ENCODE data around the gene GXYLT2.
"Not testable (repeated sequence)": the region's sequence is repeated elsewhere in the genome, so short reads cannot be mapped to it uniquely, and the experiment has no call there.

GXYLT2 gene

GRCh38 chr3:72977060-72977808 lies 89.4 kb downstream of the GXYLT2 start:
- no peak for DNase-seq

GRCh38 chr3:72982609-72983366 lies 94.9 kb downstream of the GXYLT2 start:
- no peak for DNase-seq

GRCh38 chr3:72985576-72985975 lies 97.7 kb downstream of the GXYLT2 start:
- DNase-seq, result no peak

DNA sequence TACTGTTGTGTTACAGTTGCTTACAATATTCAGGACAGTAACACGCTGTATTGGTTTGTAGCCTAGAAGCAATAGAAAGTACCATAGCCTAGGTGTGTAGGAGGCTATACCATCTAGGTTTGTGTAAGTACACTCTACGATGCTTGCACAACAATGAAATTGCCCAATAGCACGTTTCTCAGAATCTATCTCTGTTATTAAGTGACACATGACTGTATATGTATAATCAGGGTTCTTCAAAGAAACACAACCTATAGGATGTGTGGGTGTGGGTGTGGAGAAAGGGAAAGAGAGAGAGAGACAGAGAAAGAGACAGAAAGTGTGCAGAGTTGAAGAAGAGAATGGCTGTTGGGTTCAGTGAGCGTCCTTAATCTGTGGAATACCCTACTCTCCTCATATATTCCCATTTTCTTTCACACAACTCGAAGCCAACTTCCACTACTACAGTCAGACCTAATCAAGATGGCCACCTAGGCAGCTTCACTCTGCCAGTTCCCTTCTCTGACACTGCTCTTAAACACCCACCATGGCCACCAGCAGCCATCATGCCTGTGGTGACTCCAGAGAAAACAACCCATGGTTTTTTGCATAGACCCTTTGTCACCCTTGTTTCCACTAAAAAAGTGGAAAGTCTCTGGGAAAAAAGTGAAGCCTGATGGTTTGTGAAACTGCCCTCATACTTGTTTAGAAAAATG lies 103.0 kb downstream of the GXYLT2 start:
- no peak for DNase-seq

DNA sequence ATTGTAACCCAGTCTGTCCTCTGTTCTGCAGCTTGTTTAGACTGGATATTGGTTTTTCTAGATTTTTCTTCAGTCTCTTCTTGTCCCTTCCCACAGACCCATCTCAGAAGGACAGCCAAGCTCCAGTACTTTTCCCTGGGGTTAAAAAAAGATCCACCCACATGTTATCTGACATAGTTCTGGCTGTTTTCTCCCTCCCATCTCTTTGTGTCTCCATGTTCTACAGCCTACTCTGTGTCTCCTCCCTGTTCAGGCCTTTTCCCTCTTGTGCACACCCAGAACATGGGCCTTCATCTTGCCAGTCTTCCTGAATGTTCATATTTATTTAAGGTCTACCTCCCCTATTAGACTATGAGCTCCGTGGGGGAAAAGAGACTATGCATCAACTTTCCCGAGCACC lies 103.7 kb downstream of the GXYLT2 start:
- no peak for DNase-seq

DNA sequence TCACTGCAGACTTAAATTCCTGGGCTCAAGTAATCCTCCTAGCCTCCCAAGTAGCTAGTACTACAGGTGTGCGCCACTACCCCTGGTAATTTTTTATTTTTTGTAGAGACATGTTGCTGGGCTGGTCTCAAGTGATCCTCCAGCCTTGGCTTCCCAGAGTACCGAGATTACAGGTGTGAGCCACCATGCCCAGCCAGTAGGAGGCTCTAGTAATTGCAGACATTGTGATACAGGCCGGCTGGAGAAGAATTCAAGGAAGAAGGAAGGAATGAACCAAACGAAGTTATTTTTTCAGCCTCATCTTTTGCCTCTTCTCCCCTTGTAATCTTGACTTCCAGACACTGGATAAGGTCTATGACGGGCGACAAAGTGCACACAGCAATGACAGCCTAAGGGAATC lies 105.5 kb downstream of the GXYLT2 start:
- DNase-seq, result no peak

DNA sequence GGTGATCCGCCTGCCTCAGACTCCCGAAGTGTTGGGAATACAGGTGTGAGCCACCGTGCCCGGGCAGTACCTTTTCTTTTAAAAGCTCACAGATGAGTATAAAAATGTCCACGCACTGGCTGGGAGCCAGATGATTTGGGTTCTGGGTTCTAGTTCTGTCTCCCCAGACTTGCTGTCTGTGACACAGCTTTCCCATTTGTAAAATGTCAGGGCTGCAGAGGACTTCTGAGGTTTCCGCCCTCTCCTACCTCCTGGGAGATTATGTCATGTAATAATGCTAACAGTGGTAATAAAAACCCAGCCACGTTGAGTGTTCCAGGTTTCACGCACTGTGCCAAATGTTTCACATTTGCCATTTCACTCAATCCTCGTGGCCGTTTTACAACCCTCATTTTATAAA lies 107.5 kb downstream of the GXYLT2 start:
- no peak for DNase-seq

DNA sequence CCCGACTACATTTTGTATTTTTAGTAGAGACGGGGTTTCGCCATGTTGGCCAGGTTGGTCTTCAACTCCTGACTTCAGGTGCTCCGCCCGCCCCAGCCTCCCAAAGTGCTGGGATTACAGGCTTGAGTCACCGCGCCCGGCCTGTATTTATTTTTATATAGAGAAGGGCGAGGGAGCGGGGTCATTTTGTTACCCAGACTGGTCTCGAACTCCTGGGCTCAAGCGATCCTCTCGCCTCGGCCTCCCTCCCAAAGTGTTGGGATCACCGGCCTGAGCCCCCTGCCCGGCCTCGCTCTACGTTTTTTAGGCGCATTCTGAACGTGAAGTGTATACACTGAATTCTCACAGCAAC lies 108.3 kb downstream of the GXYLT2 start:
- DNase-seq, result no peak

GRCh38 chr3:72996473-72997333 lies 108.9 kb downstream of the GXYLT2 start, which contains the start of gene PPP4R2:
PPP4R2 (plus strand) TSS chr3:72996811; CDS start chr3:72997038, 227 bp downstream.
- peak; percentile 68 for DNase-seq

DNA sequence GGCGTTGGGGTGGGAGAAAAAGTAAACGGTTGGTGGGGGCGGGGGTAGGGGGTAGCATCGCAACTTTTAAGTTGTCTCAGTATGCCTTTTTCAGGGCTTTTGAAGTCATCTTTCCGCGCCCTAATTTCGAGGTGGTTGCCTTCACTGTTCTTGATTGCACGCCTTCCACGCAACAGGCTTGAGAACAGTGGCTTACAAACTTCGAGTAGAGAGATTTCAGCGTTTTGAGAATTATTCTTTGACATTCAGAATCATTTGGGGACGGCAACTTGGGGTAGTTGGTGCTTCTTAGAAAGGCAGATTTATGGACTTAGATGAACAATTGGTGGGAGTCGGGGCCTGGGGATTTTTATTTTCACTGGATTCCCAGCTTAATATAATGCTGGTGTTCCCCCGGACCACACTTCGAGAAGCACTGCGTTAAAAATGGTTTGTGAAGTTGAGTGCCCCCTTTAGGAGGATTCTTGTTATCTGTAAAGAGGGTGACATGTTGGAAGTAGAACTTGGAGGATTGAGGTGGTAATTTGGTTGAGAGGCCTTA lies 109.6 kb downstream of the GXYLT2 start:
- peak; percentile 27 for DNase-seq

DNA sequence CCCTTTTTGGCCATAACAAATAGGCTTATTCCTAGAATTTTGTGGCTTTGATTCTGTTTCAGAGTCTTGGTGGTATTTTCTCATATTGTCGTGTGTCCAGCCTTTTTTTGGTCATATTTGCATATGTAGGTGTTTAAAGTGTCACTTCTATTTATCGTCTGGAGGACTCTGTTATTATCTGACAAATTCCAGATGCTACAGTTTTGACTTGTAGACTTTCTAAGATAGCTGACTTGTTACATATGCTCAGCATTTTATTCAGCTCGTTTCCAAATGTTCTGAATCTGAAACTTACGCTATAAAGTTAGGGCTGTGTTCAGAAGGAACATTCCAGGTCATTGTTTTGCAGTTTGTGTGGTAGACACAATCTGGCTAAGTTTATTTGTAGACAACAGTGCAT lies 110.6 kb downstream of the GXYLT2 start:
- no peak for DNase-seq

- no peak for DNase-seq
These were observed 112.1 kb downstream of the GXYLT2 start for GRCh38 chr3:72999951-73000350.

DNA sequence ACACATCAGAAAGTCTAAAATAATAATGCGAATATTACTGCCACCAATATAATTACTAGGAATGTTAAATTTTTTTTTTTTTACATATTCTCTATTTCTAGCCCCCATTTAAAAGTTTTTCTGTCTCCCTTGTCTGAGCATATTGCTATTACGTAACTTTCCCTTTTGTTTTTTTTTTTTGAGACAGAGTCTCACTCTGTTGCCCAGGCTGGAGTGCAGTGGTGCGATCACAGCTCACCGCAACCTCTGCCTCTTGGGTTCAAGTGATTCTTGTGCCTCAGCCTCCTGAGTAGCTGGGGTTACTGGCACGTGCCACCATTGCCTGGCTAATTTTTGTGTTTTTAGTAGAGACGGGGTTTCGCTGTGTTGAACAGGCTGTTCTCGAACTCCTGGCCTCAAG lies 115.2 kb downstream of the GXYLT2 start:
- DNase-seq, result not testable (repeated sequence)

GRCh38 chr3:73004316-73004715 lies 116.5 kb downstream of the GXYLT2 start:
- no peak for DNase-seq

DNA sequence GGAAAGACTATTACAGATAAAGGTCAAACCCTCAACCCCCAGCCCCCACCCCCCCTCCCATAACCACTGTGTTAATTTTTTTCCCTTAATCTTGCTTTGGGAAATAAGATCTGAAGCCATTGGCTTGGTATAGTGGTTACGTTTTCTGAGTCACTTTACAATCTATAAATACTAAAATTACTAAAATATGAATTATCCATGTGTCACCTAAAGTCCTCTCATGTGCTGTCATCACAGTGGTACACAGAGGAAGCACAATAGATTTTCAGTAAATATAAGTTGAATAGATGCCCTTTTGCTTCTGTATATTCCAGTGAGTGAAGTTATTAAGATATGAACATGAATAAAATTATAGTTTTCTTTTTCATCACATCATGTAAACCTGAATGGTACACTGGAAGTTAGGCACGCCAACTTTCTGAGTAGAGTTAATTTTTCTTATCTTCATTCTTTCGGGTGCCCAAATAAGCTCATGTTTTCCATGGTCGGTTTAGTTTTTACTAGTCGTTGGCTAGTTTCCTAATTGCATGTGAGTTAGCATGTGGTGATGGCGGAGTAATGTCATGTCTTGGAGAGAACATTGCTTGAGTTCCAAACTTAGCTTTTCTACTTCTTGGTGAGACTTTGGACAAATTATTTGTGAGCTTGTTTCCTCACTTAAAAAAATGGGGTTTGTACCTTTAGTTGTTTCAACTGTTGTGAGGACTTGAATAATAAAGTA lies 120.3 kb downstream of the GXYLT2 start:
- no peak for DNase-seq

GRCh38 chr3:73009008-73009407 lies 121.2 kb downstream of the GXYLT2 start:
- DNase-seq, result no peak

DNA sequence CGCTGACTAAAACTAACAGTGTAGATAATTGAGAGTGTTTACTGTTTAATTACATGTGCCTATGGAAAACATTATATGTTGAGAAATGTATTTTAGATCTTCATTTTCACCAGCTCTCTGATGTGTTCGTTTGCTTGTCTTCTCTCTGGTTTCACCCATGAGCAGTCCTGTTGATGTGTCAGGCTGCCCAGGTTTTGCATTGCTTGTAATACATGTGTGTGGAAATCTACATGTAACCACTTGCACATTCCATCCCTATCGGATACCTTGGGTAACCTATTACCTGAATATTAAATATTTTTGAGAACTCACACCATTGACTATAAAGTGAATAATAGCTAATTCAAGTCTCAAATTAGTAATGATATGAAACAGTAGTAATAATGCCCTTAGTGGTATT lies 121.9 kb downstream of the GXYLT2 start:
- no peak for DNase-seq

GRCh38 chr3:73010158-73010557 lies 122.3 kb downstream of the GXYLT2 start:
- no peak for DNase-seq

DNA sequence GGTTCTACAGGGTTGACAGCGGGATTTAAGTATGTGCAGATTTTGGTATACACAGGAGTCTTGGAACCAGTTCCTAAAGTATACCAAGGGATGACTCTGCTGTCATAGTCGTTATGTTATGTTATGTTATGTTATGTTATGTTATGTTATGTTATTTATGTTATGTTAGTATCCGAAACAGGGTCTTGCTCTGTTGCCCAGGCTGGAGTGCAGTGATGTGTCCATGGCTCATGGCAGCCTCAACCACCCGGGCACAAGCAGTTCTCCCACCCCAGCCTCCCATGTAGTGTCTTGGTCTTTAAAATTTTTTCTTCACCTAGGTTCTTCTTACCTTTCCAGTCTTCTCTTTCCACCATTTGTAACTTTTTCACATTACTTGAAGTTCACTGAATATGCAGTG lies 130.5 kb downstream of the GXYLT2 start:
- DNase-seq, result no peak

DNA sequence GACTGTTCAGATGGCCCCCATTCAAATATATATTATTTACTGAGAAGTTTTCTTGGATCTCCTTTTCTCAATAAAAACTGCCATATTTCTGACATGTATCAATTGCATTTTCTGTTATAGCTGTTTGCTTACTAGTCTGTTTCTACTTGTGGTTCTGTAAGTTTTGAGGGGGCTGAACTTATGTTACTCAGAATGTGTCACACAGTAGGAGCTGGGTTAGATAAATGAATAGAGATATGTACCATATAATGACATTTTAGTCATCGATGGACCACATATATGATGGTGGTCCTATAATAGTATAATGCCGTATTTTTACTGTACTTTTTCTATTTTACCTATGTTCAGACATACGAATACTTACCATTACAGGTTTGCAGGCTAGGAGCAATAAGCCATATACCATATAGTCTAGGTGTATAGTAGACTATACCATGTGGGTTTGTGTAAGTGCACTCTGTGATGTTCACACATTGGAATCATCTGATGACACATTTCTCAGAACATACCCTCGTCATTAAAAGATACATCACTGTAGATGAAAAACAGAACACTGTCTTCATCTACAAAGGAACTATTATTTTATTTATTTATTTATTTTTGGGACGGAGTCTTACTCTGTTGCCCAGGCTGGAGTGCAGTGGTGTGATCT lies 131.1 kb downstream of the GXYLT2 start:
- DNase-seq, result no peak

DNA sequence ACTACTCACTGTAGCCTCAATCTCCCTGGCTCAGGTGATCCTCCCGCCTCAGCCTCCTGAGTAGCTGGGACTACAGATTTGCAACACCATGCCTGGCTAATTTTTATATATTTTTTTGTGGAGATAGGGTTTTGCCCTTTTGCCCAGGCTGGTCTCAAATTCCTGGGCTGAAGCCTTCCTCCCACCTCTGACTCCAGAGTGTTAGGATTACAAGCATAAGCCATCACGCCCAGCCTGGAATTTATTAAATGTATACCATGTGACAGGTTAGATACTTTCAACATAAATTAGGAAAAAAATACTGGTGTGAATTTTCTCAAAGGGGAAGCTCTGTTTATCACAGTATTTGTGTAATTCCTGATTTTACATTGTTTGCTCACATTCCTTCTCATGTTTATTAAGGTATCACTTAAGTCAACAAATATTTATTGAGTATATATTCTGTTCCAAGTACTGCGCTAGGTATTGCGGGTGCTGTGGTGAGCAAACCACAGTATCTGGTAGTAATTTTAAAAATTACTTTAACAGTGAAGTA lies 133.5 kb downstream of the GXYLT2 start:
- no peak for DNase-seq

All from NCI-H2227 treated with DMSO at 0.1 percent for 48 hours (cell line).